ES-I3 (cell line): ENCODE data around the gene CDKN2B-AS1.

ENCODE experiments used
- H3K36me3 ChIP-seq: 2 replicates; pipeline ENCODE4 v1.6.1; 2013; ENCODE audit warnings: mild to moderate bottlenecking, low read length, control low read depth, moderate library complexity; ENCODE audit not compliant: insufficient read depth
- H3K4me1 ChIP-seq: 2 replicates; pipeline ENCODE4 v1.6.1; 2013; ENCODE audit warnings: mild to moderate bottlenecking, control low read depth, low read length; ENCODE audit not compliant: insufficient read depth
- H3K9ac ChIP-seq: 2 replicates; pipeline ENCODE4 v1.6.1; 2013; ENCODE audit warnings: low read depth, mild to moderate bottlenecking, low read length, moderate library complexity
- H3K9me3 ChIP-seq: 2 replicates; pipeline ENCODE4 v1.6.1; 2013; ENCODE audit warnings: mild to moderate bottlenecking, low read length, moderate library complexity; ENCODE audit not compliant: control insufficient read depth, insufficient read depth

Gene CDKN2B-AS1

DNA sequence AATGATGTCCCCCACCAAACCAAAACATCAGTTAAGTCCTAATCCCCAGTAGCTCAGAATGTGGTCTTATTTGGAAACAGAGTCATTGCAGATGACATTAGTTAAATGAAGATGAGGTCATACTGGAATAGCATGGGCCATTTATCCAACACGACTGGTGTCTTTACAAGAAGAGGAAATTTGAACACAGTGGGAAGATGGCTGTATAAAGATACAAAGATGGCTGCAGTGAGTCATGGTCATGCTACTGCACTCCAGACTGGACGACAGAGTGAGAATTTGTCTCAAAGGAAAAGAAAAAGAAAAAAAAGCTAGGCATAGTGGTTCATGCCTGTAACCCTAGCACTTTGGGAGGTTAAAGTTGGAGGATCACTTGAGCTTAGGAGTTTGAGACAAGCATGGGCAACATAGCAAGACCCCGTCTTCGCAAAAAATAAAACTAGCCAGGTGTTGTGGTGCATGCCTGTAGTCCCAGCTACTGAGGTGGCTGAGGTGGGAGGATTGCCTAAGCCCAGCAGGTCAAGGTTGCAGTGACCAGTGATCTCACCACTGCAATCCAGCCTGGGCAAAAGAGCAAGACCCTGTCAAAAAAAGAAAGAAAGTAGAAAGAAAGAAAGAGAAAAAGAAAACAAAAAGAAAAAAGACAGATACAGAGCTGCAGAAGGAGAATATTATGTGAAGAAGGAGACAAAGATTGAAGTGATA, 144.5 kb downstream of the CDKN2B-AS1 start:
- Histone ChIP-seq H3K9ac (no peak overlapping the region), H3K4me1 (no peaks in the 10 kb centered on the region; the same call in 1 of the 2 replicates), H3K36me3 (no peaks in the 10 kb centered on the region), H3K9me3 (no peaks in the 10 kb centered on the region)

- Histone ChIP-seq H3K36me3 (no peaks in the 10 kb centered on the region), H3K9me3 (no peaks in the 10 kb centered on the region), H3K4me1 (no peaks in the 10 kb centered on the region; the same call in 1 of the 2 replicates)
These were observed 147.3 kb downstream of the CDKN2B-AS1 start for GRCh38 chr9:22141908-22142307.

DNA sequence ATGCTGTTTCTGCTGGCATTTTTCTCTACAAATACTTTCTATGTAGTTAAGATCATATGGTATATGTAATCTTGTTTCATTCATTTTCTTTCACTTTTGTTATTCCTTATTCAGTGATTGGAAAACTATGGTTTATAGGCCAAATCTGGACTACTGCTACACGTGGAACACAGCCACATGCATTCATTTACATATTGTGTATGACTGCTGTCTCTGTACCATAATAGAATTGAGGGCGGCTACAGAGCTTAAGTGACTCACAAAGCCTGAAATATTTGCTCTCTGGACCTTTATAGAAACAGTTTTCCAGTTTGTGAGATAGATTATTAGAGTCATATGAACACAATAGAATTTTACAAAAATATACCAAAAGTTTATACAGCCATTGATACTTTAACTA, 148.1 kb downstream of the CDKN2B-AS1 start:
- no peaks in the 10 kb centered on the region for H3K9me3 ChIP-seq
- no peaks in the 10 kb centered on the region for H3K36me3 ChIP-seq
- no peak overlapping the region for H3K9ac ChIP-seq
- H3K4me1 ChIP-seq = no peaks in the 10 kb centered on the region; the same call in 1 of the 2 replicates

More at GRCh38 chr9:22141908-22142307, 147.3 kb downstream of the CDKN2B-AS1 start:
- H3K9ac ChIP-seq = no peak overlapping the region

GRCh38 chr9:22143799-22144625, 149.4 kb downstream of the CDKN2B-AS1 start:
- Histone ChIP-seq H3K9me3 (no peaks in the 10 kb centered on the region), H3K4me1 (no peaks in the 10 kb centered on the region; the same call in 1 of the 2 replicates), H3K36me3 (no peaks in the 10 kb centered on the region), H3K9ac (no peak overlapping the region)

GRCh38 chr9:22146604-22147003, 152.0 kb downstream of the CDKN2B-AS1 start:
- Histone ChIP-seq H3K36me3 (no peaks in the 10 kb centered on the region), H3K4me1 (no peaks in the 10 kb centered on the region), H3K9ac (no peak overlapping the region), H3K9me3 (no peaks in the 10 kb centered on the region)

- no peak overlapping the region for H3K9ac ChIP-seq
- no peaks in the 10 kb centered on the region for H3K36me3 ChIP-seq
- no peaks in the 10 kb centered on the region for H3K9me3 ChIP-seq
- no peaks in the 10 kb centered on the region for H3K4me1 ChIP-seq
These were observed 153.4 kb downstream of the CDKN2B-AS1 start for GRCh38 chr9:22147813-22148527.

DNA sequence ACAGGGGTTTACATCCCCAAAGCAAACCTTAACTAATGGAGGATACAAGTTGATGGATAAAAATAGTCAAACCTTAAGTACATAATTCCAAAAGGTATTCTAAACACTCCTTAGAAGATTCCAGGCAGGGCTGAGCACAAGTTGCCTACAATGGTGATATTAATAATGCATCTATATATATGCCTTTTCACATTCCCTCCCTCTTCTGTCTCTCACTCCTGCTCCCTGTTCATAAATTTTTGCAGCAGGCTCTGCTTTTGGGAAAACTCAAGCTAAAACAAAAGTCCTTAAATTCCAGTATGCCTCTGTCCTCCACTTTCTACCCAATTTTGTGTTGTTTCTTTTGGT, 153.9 kb downstream of the CDKN2B-AS1 start:
- Histone ChIP-seq H3K36me3 (no peaks in the 10 kb centered on the region), H3K9me3 (no peaks in the 10 kb centered on the region), H3K4me1 (no peaks in the 10 kb centered on the region), H3K9ac (no peak overlapping the region)

DNA sequence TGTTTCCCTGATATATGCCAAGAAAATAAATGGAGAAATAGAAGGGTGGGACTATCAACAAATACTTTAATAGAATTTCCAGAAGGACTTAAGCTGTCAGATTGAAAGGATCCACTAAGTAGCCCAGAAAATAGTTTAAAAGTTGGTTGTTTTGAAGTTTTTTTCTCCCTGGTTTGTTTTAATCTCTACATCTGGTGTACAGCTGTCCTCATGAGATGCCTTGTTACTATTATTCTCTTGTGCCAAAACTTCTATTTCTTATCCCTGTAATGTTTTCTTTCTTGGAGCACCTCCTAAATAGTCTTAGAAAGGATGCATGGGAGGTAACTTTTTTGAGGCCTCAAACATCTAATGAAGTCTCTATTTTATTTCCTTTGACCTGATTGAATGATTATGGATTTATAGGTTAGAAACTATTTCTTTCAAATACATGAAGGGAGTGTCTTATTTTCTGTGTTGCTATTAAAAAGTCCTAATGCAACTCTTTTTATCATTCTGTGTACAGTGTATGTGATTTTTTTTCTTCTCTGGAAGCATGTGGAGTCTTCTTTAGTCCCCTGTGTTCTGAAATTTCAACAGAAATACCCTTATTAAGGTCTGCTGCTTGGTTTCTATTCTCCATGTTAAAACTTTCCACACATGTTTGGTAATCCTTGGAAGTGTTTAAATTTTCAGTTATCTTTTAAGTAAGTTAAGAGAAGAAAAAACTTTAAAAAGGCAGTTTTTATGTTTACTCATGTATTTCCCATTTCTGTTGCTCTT, 154.5 kb downstream of the CDKN2B-AS1 start:
- no peaks in the 10 kb centered on the region for H3K4me1 ChIP-seq
- no peak overlapping the region for H3K9ac ChIP-seq
- no peaks in the 10 kb centered on the region for H3K36me3 ChIP-seq
- H3K9me3 ChIP-seq = no peaks in the 10 kb centered on the region

GRCh38 chr9:22154064-22154463, 159.5 kb downstream of the CDKN2B-AS1 start:
- no peaks in the 10 kb centered on the region for H3K4me1 ChIP-seq
- H3K9ac ChIP-seq = no peak overlapping the region
- H3K9me3 ChIP-seq = no peaks in the 10 kb centered on the region
- H3K36me3 ChIP-seq = no peaks in the 10 kb centered on the region

DNA sequence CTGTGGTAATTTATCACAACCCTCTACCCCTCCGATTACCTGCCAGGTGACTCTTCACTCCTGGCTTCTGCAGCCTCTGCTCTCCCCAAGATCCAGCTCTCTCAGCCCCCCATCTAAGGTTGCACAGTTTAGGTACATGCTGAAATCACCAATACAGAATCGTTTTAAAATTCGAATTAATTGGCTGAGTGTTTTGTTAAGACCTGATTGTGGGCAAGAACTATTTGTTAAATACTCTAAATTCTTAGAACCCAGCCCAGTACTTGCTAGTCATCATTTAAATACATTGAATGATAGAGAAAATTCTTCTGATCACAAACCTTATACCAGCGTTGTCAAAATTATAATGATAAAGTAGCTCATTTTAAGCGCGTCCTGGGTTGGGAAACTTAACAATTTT, 162.0 kb downstream of the CDKN2B-AS1 start:
- no peaks in the 10 kb centered on the region for H3K4me1 ChIP-seq
- H3K9me3 ChIP-seq = no peaks in the 10 kb centered on the region
- H3K36me3 ChIP-seq = no peaks in the 10 kb centered on the region
- no peak overlapping the region for H3K9ac ChIP-seq

DNA sequence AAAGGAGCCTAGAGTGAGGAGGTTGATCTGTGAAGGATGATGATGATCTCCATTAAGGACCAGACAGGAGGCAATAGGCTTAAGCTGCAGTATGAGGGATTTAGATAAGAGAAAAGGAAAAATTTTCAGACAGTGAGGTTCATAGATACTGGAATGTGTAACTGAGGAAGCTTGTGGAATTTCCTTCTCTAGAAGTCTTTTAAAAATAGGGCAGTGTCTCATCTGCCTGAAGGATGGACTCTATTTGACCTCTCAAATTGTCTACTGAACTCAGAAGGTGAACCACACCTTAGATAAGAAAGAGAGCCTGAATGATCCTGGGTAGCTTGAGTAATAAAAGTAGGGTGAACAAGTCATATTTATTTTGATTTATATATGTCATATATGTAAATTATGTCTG, 162.7 kb downstream of the CDKN2B-AS1 start:
- no peaks in the 10 kb centered on the region for H3K9me3 ChIP-seq
- H3K4me1 ChIP-seq = no peaks in the 10 kb centered on the region
- H3K9ac ChIP-seq = no peak overlapping the region
- no peaks in the 10 kb centered on the region for H3K36me3 ChIP-seq

DNA sequence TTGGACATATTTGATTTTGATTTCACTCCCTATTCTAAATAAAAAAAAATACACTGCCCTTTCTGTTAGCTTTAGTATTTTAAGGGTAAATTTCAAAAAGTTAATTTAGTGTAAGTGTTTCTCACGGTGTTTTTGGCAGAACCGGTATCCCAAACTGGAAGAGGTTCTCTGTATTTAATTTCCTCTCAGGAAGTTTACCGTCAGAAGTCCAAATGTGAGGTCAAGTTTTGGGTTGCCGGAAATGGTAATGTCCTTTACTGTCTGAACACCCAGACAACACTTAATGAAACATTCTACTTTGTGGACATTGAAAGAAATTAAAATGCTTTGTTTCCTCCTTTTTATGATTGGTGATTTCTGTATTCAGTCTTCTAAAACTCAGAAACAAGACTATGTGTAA, 163.2 kb downstream of the CDKN2B-AS1 start:
- no peaks in the 10 kb centered on the region for H3K9me3 ChIP-seq
- H3K36me3 ChIP-seq = no peaks in the 10 kb centered on the region
- H3K4me1 ChIP-seq = no peaks in the 10 kb centered on the region
- H3K9ac ChIP-seq = no peak overlapping the region

DNA sequence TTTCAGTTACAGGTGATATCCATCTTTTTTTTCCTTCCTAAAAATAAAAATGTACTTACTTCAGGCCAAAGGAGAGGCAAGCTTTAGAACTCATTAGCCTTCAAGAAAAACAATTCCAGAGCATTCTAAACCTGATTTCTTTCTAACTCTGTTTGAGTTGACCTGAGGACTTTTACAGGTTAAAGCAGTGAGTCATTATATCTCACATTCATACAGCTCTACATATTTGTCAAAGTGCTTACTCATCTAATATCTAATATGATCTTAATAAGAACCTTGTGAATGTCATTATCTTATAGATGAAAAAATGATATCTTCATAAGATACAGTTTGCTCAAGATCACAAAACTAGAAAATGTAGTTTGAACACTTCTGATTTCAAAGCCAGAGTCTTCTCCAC, 163.7 kb downstream of the CDKN2B-AS1 start:
- Histone ChIP-seq H3K36me3 (no peaks in the 10 kb centered on the region), H3K9me3 (no peaks in the 10 kb centered on the region), H3K9ac (no peak overlapping the region), H3K4me1 (no peaks in the 10 kb centered on the region)

GRCh38 chr9:22158927-22159346, 164.3 kb downstream of the CDKN2B-AS1 start:
- Histone ChIP-seq H3K36me3 (no peaks in the 10 kb centered on the region), H3K4me1 (no peaks in the 10 kb centered on the region), H3K9me3 (no peaks in the 10 kb centered on the region), H3K9ac (no peak overlapping the region)
